Muscle layer of duodenum (tissue), 2 donors: ENCODE measurements around the gene USP13.
"Not testable (repeated sequence)": the region's sequence is repeated elsewhere in the genome, so short reads cannot be mapped to it uniquely, and the experiment has no call there.

Experiments used
- H3K27ac ChIP-seq: one replicate; pipeline ENCODE4 v1.7.0; 2013; ENCODE audit warnings: mild to moderate bottlenecking, low read length
- H3K27me3 ChIP-seq: one replicate; pipeline ENCODE4 v1.7.0; 2013; ENCODE audit warnings: low read depth, mild to moderate bottlenecking, control low read depth, low read length
- H3K36me3 ChIP-seq, 2 donors: one replicate each; pipeline ENCODE4 v1.7.0; 2013; ENCODE audit warnings: low read length in 2 of 2, control low read depth in 1 of 2, mild to moderate bottlenecking in 1 of 2; ENCODE audit not compliant: insufficient read depth in 2 of 2, control insufficient read depth in 1 of 2
- H3K4me1 ChIP-seq, 2 donors: one replicate each; pipeline ENCODE4 v1.7.0; 2013; ENCODE audit warnings: low read length in 2 of 2, mild to moderate bottlenecking in 2 of 2, control low read depth in 1 of 2, moderate library complexity in 1 of 2; ENCODE audit not compliant: insufficient read depth in 2 of 2, control insufficient read depth in 1 of 2
- H3K4me3 ChIP-seq, 2 donors: one replicate each; pipeline ENCODE4 v1.7.0; 2013; ENCODE audit warnings: low read length in 2 of 2, low read depth in 1 of 2, mild to moderate bottlenecking in 1 of 2
- H3K9me3 ChIP-seq, 2 donors: one replicate each; pipeline ENCODE4 v1.7.0; 2013; ENCODE audit warnings: low read length in 2 of 2, control low read depth in 1 of 2, mild to moderate bottlenecking in 1 of 2; ENCODE audit not compliant: control insufficient read depth in 1 of 2
- donor health status: healthy.

Gene USP13

GRCh38 chr3:179622023-179622422 lies 30.8 kb upstream of the USP13 start:
- Histone ChIP-seq H3K27ac (no peak overlapping the region), H3K4me1 (no peaks in the 10 kb centered on the region), H3K27me3 (no peaks in the 10 kb centered on the region), H3K4me3 (no peak overlapping the region), H3K36me3 (peaks cover 28 to 63% of the 10 kb centered on the region in 2 donors), H3K9me3 (no peaks in the 10 kb centered on the region)

GRCh38 chr3:179624451-179624850 lies 28.4 kb upstream of the USP13 start:
- H3K4me1 ChIP-seq: no peaks in the 10 kb centered on the region
- H3K36me3 ChIP-seq: peaks cover 23 to 49% of the 10 kb centered on the region in 2 donors
- no peak overlapping the region for H3K27ac ChIP-seq
- H3K27me3 ChIP-seq: no peaks in the 10 kb centered on the region
- H3K9me3 ChIP-seq: no peaks in the 10 kb centered on the region
- H3K4me3 ChIP-seq: no peak overlapping the region

- Histone ChIP-seq H3K27me3 (no peaks in the 10 kb centered on the region), H3K27ac (no peak overlapping the region), H3K4me3 (no peak overlapping the region), H3K9me3 (no peaks in the 10 kb centered on the region), H3K4me1 (no peaks in the 10 kb centered on the region), H3K36me3 (peaks cover under 1 to 7% of the 10 kb centered on the region in 2 donors)
Measured at GRCh38 chr3:179630753-179631451, 21.9 kb upstream of the USP13 start.

- Histone ChIP-seq H3K9me3 (no peaks in the 10 kb centered on the region), H3K27ac (no peak overlapping the region), H3K36me3 (no peaks in the 10 kb centered on the region), H3K4me1 (no peaks in the 10 kb centered on the region), H3K27me3 (no peaks in the 10 kb centered on the region), H3K4me3 (no peak overlapping the region)
Measured at GRCh38 chr3:179640469-179640868, 12.4 kb upstream of the USP13 start.

- H3K4me1 ChIP-seq: no peaks in the 10 kb centered on the region
- H3K4me3 ChIP-seq: no peak overlapping the region
- no peaks in the 10 kb centered on the region for H3K36me3 ChIP-seq
- no peaks in the 10 kb centered on the region for H3K27me3 ChIP-seq
- no peaks in the 10 kb centered on the region for H3K9me3 ChIP-seq
- no peak overlapping the region for H3K27ac ChIP-seq
Measured at GRCh38 chr3:179642871-179643270, 10.0 kb upstream of the USP13 start.

GRCh38 chr3:179643837-179644236 lies 9.0 kb upstream of the USP13 start:
- H3K27ac ChIP-seq, H3K36me3 ChIP-seq, H3K27me3 ChIP-seq, H3K4me1 ChIP-seq, H3K9me3 ChIP-seq, H3K4me3 ChIP-seq: not testable (repeated sequence)

GRCh38 chr3:179646177-179646576 lies 6.7 kb upstream of the USP13 start:
- Histone ChIP-seq H3K27me3 (no peaks in the 10 kb centered on the region), H3K4me1 (no peaks in the 10 kb centered on the region), H3K4me3 (no peak overlapping the region), H3K27ac (no peak overlapping the region), H3K36me3 (no peaks in the 10 kb centered on the region), H3K9me3 (no peaks in the 10 kb centered on the region)

- no peaks in the 10 kb centered on the region for H3K36me3 ChIP-seq
- H3K27ac ChIP-seq: no peak overlapping the region
- peak overlapping the region; percentile 73 to 89 for H3K4me3 ChIP-seq
- no peaks in the 10 kb centered on the region for H3K9me3 ChIP-seq
- H3K27me3 ChIP-seq: no peaks in the 10 kb centered on the region
- H3K4me1 ChIP-seq: peaks cover 0 to 5% of the 10 kb centered on the region in 2 donors
Measured at GRCh38 chr3:179651687-179652446, 973 bp upstream of the USP13 start.

- peak overlapping the region; percentile 45 for H3K27ac ChIP-seq
- peak overlapping the region; percentile 69 to 89 for H3K4me3 ChIP-seq
- no peaks in the 10 kb centered on the region for H3K36me3 ChIP-seq
- no peaks in the 10 kb centered on the region for H3K9me3 ChIP-seq
- no peaks in the 10 kb centered on the region for H3K27me3 ChIP-seq
- peaks cover 0 to 5% of the 10 kb centered on the region in 2 donors for H3K4me1 ChIP-seq
Measured at GRCh38 chr3:179653096-179653797, 407 bp downstream of the USP13 start.

- H3K9me3 ChIP-seq: no peaks in the 10 kb centered on the region
- peaks cover 0 to 5% of the 10 kb centered on the region in 2 donors for H3K4me1 ChIP-seq
- no peak overlapping the region for H3K4me3 ChIP-seq
- H3K36me3 ChIP-seq: no peaks in the 10 kb centered on the region
- H3K27me3 ChIP-seq: no peaks in the 10 kb centered on the region
- no peak overlapping the region for H3K27ac ChIP-seq
Measured at GRCh38 chr3:179655236-179655635, 2.4 kb downstream of the USP13 start.

- H3K27ac ChIP-seq: no peak overlapping the region
- H3K4me1 ChIP-seq: peaks cover 0 to 5% of the 10 kb centered on the region in 2 donors
- no peak overlapping the region for H3K4me3 ChIP-seq
Measured at GRCh38 chr3:179658606-179659005, 5.8 kb downstream of the USP13 start.

More at GRCh38 chr3:179658606-179659005, 5.8 kb downstream of the USP13 start:
- H3K9me3 ChIP-seq: no peaks in the 10 kb centered on the region
- H3K36me3 ChIP-seq: no peaks in the 10 kb centered on the region
- no peaks in the 10 kb centered on the region for H3K27me3 ChIP-seq
